Measurements from ENCODE around the gene EEA1. TPM values are rescaled to one million over a fixed set of nuclear protein-coding genes. Genes with fewer than 3 reads are reported as not detected.
A peak's percentile ranks its signal among the peaks of the same experiment; 100 is the strongest.

The EEA1 gene
- total and polyA plus RNA-seq, 10 of the 15 experiments (the other 5 are each of a cell fraction or from before 2014, with no cell fraction given) = 5.5 to 40.3 (median 13.5) TPM

GRCh38 chr12:92740411-92740810 lies 188.7 kb downstream of the EEA1 start (continued):
- TF ChIP-seq IRF3 (IDR thresholded peaks at IDR 0.05) (no peak), RCOR1 (conservative IDR thresholded peaks at IDR 0.05; ENCODE audit: low read depth, low read length) (no peak), CBX3 (IDR thresholded peaks at IDR 0.05; ENCODE audit: borderline replicate concordance, low read depth) (no peak), NFYA (IDR thresholded peaks at IDR 0.05; ENCODE audit: borderline replicate concordance, low read depth, low read length) (no peak)

GRCh38 chr12:92739113-92739512 lies 190.0 kb downstream of the EEA1 start:
- H3K4me2 ChIP-seq (ENCODE audit: control insufficient read depth, insufficient read depth) = no peak overlapping the region
- no peak for TF ChIP-seq E2F4 (IDR thresholded peaks at IDR 0.05; ENCODE audit: low read depth, low read length)
- TF ChIP-seq NFYB (IDR thresholded peaks at IDR 0.05; ENCODE audit: insufficient read depth, low read depth, low read length) = 0 out of 2 replicates have a peak, but pooled peaks have one; percentile 30
- no peaks in the 10 kb centered on the region for H3K36me3 ChIP-seq (ENCODE audit: control insufficient read depth in 2 of 2, insufficient read depth in 2 of 2, low read length in 1 of 2)
- H4K20me1 ChIP-seq (ENCODE audit: control insufficient read depth, insufficient read depth) = no peaks in the 10 kb centered on the region
- no peak overlapping the region for H3K27ac ChIP-seq (ENCODE audit: control insufficient read depth, insufficient read depth)
- H3K9ac ChIP-seq (ENCODE audit: control insufficient read depth, insufficient read depth, low read length) = no peak overlapping the region
- POLR2A ChIA-PET = no interaction called here
- H3K79me2 ChIP-seq (ENCODE audit: control insufficient read depth, insufficient read depth, low read length) = no peaks in the 10 kb centered on the region
- CTCF ChIA-PET = interaction anchor here (0.7 to 1.5 kb wide), 3 partner anchors 23 to 359 kb away, joined by 3 read pairs; no protein-coding TSS in a partner anchor
- no peak for DNase-seq (ENCODE audit: low read depth, low spot score)
- SMC1A ChIA-PET (ENCODE audit: uncharacterized antibody, unreplicated experiment) = interaction anchor here (0.9 to 1.5 kb wide), 2 partner anchors 9 to 19 kb away, joined by 3 to 4 read pairs; no protein-coding TSS in a partner anchor
- RAD21 ChIA-PET (ENCODE audit: unreplicated experiment) = no interaction called here
- no peak for ATAC-seq
- BruUV-seq (replicated peaks) = no TSS peak
- H3K4me1 ChIP-seq (ENCODE audit: control insufficient read depth, insufficient read depth, low read length) = no peaks in the 10 kb centered on the region
- intact Hi-C loops (cut with micrococcal nuclease; ENCODE audit: unreplicated experiment) = no loop called here
- in situ Hi-C loops (cut with MboI) = no loop called here
- 73% methylated on average over 4 of the region's 4 CpGs for WGBS (ENCODE audit: insufficient coverage, insufficient replicate concordance, low lambda C conversion rate, missing lambda C conversion rate)
- H3K27me3 ChIP-seq (replicated peaks in 1 of 2; ENCODE audit: control insufficient read depth in 2 of 2, insufficient read depth in 2 of 2, low read length in 1 of 2) = no peaks in the 10 kb centered on the region; a peak in 1 of 4 replicates
- no peak overlapping the region for H2AFZ ChIP-seq (ENCODE audit: control insufficient read depth, low read depth, low read length)
- H3K4me3 ChIP-seq = no peak overlapping the region
- H3K9me3 ChIP-seq (replicated peaks; ENCODE audit: control insufficient read depth, insufficient read depth, low read length) = no peaks in the 10 kb centered on the region
- FAIRE-seq = no peak
